Effector memory CD4-positive, alpha-beta T cell (primary cell): ENCODE results near the gene SPRED2.

Experiments used
- DNase-seq, 3 donors: peaks; one replicate each; pipeline ENCODE4 v3.0.0-alpha.2; 2020
- H3K27ac ChIP-seq: 2 replicates; pipeline ENCODE4 v1.7.0; 2013; ENCODE audit warnings: mild to moderate bottlenecking, low read length, moderate library complexity; ENCODE audit not compliant: insufficient read depth, poor library complexity, severe bottlenecking
- H3K27me3 ChIP-seq: replicated peaks from 2 replicates; pipeline ENCODE4 v1.7.0; 2013; ENCODE audit warnings: mild to moderate bottlenecking, low read length; ENCODE audit not compliant: insufficient read depth, control insufficient read depth, poor library complexity, severe bottlenecking
- H3K36me3 ChIP-seq: 2 replicates; pipeline ENCODE4 v1.7.0; 2013; ENCODE audit warnings: mild to moderate bottlenecking, low read length, moderate library complexity; ENCODE audit not compliant: control insufficient read depth, insufficient read depth
- H3K4me1 ChIP-seq: 2 replicates; pipeline ENCODE4 v1.7.0; 2013; ENCODE audit warnings: low read length, mild to moderate bottlenecking; ENCODE audit not compliant: control insufficient read depth, insufficient read depth, poor library complexity, severe bottlenecking
- H3K4me3 ChIP-seq: 2 replicates; pipeline ENCODE4 v1.7.0; 2013; ENCODE audit warnings: low read length, low read depth, mild to moderate bottlenecking; ENCODE audit not compliant: insufficient read depth, poor library complexity, severe bottlenecking
- H3K9me3 ChIP-seq: 2 replicates; pipeline ENCODE4 v1.7.0; 2013; ENCODE audit warnings: mild to moderate bottlenecking, low read length, moderate library complexity; ENCODE audit not compliant: control insufficient read depth

SPRED2 gene

GRCh38 chr2:65261676-65262075 lies 170.7 kb downstream of the SPRED2 start:
- Histone ChIP-seq H3K27ac (no peak overlapping the region), H3K4me1 (no peaks in the 10 kb centered on the region), H3K4me3 (no peak overlapping the region), H3K9me3 (no peaks in the 10 kb centered on the region), H3K36me3 (peaks cover 50% of the 10 kb centered on the region), H3K27me3 (no peaks in the 10 kb centered on the region)
- no peak for DNase-seq
